Retinal pigment epithelial cell (primary cell): ENCODE data around the gene SARNP.

ENCODE experiments used
- DNase-seq: peaks from one replicate; pipeline ENCODE4 v3.0.0-alpha.2; 2010; ENCODE audit warnings: low read depth
- H3K4me3 ChIP-seq: 2 replicates; pipeline ENCODE4 v1.5.1; 2011; ENCODE audit warnings: mild to moderate bottlenecking, low read length, control low read depth, moderate library complexity
- TF ChIP-seq, protein P1 (sequence below): conservative IDR thresholded peaks from 2 replicates; pipeline ENCODE4 v1.5.1; 2011; ENCODE audit warnings: low read depth, low read length, control low read depth, inconsistent platforms

Gene SARNP

GRCh38 chr12:55850893-55851292 lies 33.4 kb upstream of the SARNP start:
- TF ChIP-seq, protein P1, sequence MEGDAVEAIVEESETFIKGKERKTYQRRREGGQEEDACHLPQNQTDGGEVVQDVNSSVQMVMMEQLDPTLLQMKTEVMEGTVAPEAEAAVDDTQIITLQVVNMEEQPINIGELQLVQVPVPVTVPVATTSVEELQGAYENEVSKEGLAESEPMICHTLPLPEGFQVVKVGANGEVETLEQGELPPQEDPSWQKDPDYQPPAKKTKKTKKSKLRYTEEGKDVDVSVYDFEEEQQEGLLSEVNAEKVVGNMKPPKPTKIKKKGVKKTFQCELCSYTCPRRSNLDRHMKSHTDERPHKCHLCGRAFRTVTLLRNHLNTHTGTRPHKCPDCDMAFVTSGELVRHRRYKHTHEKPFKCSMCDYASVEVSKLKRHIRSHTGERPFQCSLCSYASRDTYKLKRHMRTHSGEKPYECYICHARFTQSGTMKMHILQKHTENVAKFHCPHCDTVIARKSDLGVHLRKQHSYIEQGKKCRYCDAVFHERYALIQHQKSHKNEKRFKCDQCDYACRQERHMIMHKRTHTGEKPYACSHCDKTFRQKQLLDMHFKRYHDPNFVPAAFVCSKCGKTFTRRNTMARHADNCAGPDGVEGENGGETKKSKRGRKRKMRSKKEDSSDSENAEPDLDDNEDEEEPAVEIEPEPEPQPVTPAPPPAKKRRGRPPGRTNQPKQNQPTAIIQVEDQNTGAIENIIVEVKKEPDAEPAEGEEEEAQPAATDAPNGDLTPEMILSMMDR: no peak
- no peak for DNase-seq
- H3K4me3 ChIP-seq: no peak overlapping the region

GRCh38 chr12:55850401-55850800 lies 32.9 kb upstream of the SARNP start:
- H3K4me3 ChIP-seq: no peak overlapping the region
- no peak for DNase-seq
- TF ChIP-seq, protein P1: no peak

GRCh38 chr12:55849616-55850343 lies 32.3 kb upstream of the SARNP start:
- H3K4me3 ChIP-seq: no peak overlapping the region
- TF ChIP-seq, protein P1: no peak
- DNase-seq: no peak

DNA sequence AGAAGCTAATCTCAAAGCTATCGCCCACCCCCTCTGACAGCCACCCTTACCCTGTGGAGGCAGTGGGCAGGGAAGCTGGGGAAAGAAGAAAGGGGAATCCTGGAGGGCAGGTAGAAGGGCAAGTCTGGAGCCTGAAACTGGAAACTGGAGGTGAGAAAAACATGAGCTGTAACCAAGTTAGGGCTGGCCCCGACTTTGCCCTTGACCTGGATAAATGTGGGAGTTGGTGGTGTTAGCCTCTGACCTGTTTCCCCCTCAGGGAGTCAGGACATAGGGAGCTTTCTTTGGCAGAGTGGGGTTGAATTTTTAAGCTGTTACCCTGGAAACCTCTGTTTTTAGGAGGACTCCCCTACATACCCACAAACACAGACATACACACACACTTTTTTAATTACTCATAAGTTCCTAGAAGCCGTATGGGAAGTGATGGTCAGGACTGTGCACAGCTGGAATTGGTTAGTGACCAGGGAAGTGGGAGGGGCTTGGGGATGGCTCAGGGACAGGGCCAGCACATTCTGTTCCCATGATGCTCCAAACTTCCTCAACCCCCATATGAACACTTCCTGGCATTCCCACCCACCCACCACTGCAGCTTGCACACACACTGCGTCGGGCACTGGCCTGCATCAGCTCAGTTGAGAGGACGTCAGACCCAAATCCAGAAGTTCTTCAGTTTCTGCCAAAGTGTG lies 30.2 kb upstream of the SARNP start:
- no peak for DNase-seq
- TF ChIP-seq, protein P1: no peak
- H3K4me3 ChIP-seq: no peak overlapping the region

GRCh38 chr12:55847033-55847432 lies 29.5 kb upstream of the SARNP start:
- no peak for DNase-seq
- no peak overlapping the region for H3K4me3 ChIP-seq
- TF ChIP-seq, protein P1: no peak

- TF ChIP-seq, protein P1: no peak
- no peak overlapping the region for H3K4me3 ChIP-seq
- DNase-seq: no peak
Measured at GRCh38 chr12:55845785-55846496, 28.4 kb upstream of the SARNP start.

DNA sequence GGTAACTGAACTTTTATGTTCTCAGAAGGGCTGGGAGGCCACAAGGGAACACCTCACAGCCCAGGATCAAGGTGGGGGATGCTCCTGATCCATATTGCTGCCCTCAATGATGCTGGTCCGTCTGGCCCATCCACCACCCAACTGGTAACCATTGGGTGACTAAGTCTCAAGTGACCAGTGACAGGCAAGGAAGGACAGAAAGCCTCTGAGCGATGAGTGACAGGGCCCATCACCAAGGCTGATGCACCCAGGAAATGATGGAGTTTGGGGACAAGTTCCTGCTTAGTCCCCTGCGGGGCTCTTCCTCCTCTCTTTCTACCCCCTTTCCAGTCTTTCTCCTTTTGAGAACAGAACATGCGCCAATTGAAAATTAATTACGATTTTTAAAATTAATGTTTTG lies 27.8 kb upstream of the SARNP start:
- TF ChIP-seq, protein P1: no peak
- no peak for DNase-seq
- no peak overlapping the region for H3K4me3 ChIP-seq
